ENCODE measurements around the gene IRAK1BP1.

GRCh38 chr6:78850621-78851020, 16.7 kb upstream of the IRAK1BP1 start:
- TF ChIP-seq CTCF (IDR thresholded peaks at IDR 0.05; ENCODE audit: poor library complexity, severe bottlenecking) (no peak), TAF1 (IDR thresholded peaks at IDR 0.05; ENCODE audit: low read depth) (no peak), SMC3 (conservative IDR thresholded peaks at IDR 0.05; ENCODE audit: poor library complexity) (no peak), EZH2 (IDR thresholded peaks at IDR 0.05; ENCODE audit: borderline replicate concordance, insufficient read depth, low read length, poor library complexity, severe bottlenecking) (no peak), POLR2AphosphoS5 (IDR thresholded peaks at IDR 0.05) (no peak), EP300 (conservative IDR thresholded peaks at IDR 0.05; ENCODE audit: poor library complexity, severe bottlenecking) (no peak), REST (IDR thresholded peaks at IDR 0.05; ENCODE audit: borderline replicate concordance) (no peak)
